Bronchial epithelial cell (primary cell): ENCODE results near the gene LDLRAD3. TPM values are rescaled to one million over a fixed set of nuclear protein-coding genes. Genes with fewer than 3 reads are reported as not detected.

Experiments used
- DNase-seq: peaks from one replicate; pipeline ENCODE4 v3.0.0-alpha.2; 2010; ENCODE audit warnings: low read depth
- FAIRE-seq: peaks from 2 replicates; lab custom pipeline; 2011; peaks lifted over from hg19 to GRCh38; lab: Jason Lieb, UNC
- H3K27me3 ChIP-seq: 2 replicates; pipeline ENCODE4 v1.5.1; 2011; ENCODE audit warnings: low read length; ENCODE audit not compliant: control insufficient read depth, insufficient read depth
- H3K36me3 ChIP-seq: 2 replicates; pipeline ENCODE4 v1.5.1; 2011; ENCODE audit warnings: low read length; ENCODE audit not compliant: control insufficient read depth, insufficient read depth
- H3K4me3 ChIP-seq: 2 replicates; pipeline ENCODE4 v1.5.1; 2011; ENCODE audit warnings: mild to moderate bottlenecking, low read depth, low read length, control low read depth
- total RNA-seq: library from RNA; depleted of rRNA; stranded (reverse); fragments of >200 nt; gene quantifications from 2 replicates; pipeline ENCODE4 v1.2.1, GENCODE V29; 2014
- TF ChIP-seq, protein P1 (sequence below): IDR thresholded peaks from 2 replicates; pipeline ENCODE4 v1.5.1; 2011; ENCODE audit warnings: mild to moderate bottlenecking, moderate library complexity, low read length, control low read depth, inconsistent platforms; ENCODE audit not compliant: insufficient read depth, severe bottlenecking

The LDLRAD3 gene
- total RNA-seq, 1 donor from 2014 or later: 4.7 TPM

DNA sequence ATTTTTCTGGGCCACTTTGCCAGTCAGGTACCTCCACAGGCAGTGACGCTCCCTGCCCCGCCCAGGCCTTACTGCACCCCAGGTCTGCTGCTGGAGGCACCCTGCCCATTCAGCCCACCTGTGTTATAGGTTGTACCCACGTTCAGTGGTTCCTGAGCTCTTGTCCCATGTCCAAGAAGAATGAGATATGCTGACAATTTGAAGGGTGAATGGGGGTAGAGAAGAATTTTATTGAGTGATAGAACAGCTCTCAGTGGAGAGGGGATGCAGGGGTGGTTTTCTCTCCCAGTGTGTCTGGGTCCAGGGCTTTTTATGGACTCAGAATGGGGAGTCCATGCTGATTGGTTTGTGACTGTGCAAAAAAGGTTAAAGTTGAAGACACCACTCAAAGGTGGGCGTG, 149.7 kb downstream of the LDLRAD3 start:
- Histone ChIP-seq H3K36me3 (peaks cover 3% of the 10 kb centered on the region), H3K4me3 (no peak overlapping the region), H3K27me3 (no peaks in the 10 kb centered on the region)
- FAIRE-seq (no peak), DNase-seq (no peak)
- TF ChIP-seq, protein P1, sequence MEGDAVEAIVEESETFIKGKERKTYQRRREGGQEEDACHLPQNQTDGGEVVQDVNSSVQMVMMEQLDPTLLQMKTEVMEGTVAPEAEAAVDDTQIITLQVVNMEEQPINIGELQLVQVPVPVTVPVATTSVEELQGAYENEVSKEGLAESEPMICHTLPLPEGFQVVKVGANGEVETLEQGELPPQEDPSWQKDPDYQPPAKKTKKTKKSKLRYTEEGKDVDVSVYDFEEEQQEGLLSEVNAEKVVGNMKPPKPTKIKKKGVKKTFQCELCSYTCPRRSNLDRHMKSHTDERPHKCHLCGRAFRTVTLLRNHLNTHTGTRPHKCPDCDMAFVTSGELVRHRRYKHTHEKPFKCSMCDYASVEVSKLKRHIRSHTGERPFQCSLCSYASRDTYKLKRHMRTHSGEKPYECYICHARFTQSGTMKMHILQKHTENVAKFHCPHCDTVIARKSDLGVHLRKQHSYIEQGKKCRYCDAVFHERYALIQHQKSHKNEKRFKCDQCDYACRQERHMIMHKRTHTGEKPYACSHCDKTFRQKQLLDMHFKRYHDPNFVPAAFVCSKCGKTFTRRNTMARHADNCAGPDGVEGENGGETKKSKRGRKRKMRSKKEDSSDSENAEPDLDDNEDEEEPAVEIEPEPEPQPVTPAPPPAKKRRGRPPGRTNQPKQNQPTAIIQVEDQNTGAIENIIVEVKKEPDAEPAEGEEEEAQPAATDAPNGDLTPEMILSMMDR: no peak

DNA sequence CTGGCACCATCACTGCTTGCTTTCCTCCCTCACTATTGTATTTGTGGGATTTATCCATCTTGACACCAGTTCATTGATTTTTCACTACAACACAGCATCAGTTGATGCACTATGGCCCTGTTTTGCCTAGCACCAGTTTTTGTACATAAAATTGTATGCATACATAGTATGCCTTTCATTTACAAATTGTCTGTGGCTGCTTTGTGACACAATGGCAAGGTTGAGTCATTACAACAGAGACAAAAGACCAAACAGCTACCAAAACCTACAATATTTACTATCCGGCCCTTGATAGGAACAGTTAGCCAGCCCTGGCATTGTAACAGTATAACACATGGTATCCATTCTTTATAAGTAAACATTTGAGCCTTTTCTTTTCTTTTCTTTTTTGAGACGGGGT, 150.3 kb downstream of the LDLRAD3 start:
- no peak for FAIRE-seq

DNA sequence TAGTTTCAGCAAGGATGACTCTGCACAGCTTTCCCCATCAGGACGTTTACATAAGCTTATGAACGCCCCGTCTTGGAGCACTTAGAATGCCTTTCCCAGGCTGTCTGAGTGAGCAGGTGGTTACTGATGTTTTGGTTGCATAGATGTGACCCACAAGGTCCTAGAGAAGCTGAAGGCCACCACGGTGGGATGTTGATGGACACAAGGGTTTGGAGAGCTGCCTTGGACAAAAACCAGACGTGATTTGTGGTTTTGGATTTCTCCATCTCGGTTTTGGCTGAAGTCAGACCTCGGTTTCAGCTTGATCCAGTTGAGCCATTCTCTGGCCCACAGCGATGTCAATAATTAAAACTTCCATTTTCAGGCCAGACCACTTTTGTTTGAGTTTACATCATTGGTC, 151.9 kb downstream of the LDLRAD3 start:
- DNase-seq: no peak
- Histone ChIP-seq H3K27me3 (no peaks in the 10 kb centered on the region), H3K4me3 (no peak overlapping the region), H3K36me3 (peaks cover 2% of the 10 kb centered on the region)
- TF ChIP-seq, protein P1: no peak
- FAIRE-seq: peak; percentile 64

More for the DNA sequence above, 150.3 kb downstream of the LDLRAD3 start:
- TF ChIP-seq, protein P1: no peak
- H3K36me3 ChIP-seq: peaks cover 3% of the 10 kb centered on the region
- no peak overlapping the region for H3K4me3 ChIP-seq
- H3K27me3 ChIP-seq: no peaks in the 10 kb centered on the region
- no peak for DNase-seq

DNA sequence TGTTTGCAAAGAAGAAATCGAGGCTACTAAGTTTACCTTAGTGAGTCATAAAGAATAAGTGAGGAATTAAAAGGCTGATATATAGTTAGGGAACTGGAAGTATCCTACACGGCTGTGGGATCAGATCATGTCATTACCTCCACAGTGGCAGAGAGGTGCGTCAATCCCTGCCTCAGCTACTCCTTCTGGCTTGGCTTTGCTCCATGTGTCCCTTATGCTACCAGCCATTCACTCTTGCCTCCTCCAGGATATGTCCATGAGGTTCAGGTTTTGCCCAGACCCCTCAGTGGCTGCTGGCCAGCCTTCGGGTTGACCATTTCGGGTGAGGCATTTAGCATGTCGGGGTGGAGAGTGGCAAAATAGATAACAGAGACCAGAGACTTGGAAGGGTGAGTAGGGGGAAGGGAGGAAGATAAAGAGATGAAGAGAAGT, 153.4 kb downstream of the LDLRAD3 start:
- Histone ChIP-seq H3K27me3 (no peaks in the 10 kb centered on the region), H3K4me3 (no peak overlapping the region), H3K36me3 (peaks cover 2% of the 10 kb centered on the region)
- TF ChIP-seq, protein P1: no peak
- DNase-seq (no peak), FAIRE-seq (no peak)

DNA sequence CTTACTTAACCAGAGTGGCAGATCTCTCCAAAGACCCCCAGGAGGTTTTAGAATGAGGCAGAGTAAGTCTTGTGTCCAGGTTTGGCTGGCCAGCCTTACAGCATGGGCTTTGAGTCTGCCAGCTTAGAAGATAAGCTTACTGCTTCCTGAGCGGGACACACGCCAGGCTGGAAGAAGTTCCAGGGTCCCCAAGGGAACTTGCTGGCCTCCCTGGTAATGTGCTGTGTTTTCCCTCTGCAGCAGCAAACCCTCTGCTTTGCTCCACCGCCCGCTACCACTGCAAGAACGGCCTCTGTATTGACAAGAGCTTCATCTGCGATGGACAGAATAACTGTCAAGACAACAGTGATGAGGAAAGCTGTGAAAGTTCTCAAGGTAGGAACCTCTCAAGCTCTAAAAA, 154.2 kb downstream of the LDLRAD3 start:
- H3K4me3 ChIP-seq: no peak overlapping the region
- TF ChIP-seq, protein P1: no peak
- no peak for FAIRE-seq
- peaks cover 2% of the 10 kb centered on the region for H3K36me3 ChIP-seq
- no peak for DNase-seq
- H3K27me3 ChIP-seq: no peaks in the 10 kb centered on the region

DNA sequence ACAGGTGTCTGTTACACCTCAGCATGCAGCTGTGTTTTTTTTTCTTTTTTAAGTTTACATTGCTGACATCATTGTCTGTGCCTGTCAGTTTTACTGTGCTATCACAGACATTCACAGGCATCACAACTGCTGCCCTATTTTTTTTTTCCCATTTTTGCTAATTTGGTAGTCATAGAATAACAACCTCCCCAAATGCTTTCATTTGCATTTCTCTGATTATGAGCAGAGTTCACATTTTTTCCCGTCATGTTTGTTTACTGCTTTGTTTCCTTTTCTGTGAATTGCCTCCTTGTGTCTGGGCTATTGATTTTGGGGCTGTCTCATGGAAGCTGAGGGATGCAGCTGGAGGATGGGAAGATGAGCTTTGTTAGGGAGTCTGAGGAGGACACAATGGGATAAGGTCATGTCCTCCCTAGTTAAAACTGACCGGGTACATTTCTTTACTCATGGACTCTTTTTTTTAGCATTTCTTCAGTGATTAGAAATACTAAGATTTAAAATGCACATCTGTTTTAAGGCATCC, 155.1 kb downstream of the LDLRAD3 start:
- no peak overlapping the region for H3K4me3 ChIP-seq
- no peak for FAIRE-seq
- TF ChIP-seq, protein P1: no peak
- DNase-seq: no peak
- no peaks in the 10 kb centered on the region for H3K27me3 ChIP-seq
- H3K36me3 ChIP-seq: peaks cover 2% of the 10 kb centered on the region
